ENCODE measurements around the gene ADGRB2. TPM values are rescaled to one million over a fixed set of nuclear protein-coding genes. Genes with fewer than 3 reads are reported as not detected.

ADGRB2 gene
- polyA plus RNA-seq, 4 donors, result 4.8 to 43.7 (median 11.6) TPM

DNA sequence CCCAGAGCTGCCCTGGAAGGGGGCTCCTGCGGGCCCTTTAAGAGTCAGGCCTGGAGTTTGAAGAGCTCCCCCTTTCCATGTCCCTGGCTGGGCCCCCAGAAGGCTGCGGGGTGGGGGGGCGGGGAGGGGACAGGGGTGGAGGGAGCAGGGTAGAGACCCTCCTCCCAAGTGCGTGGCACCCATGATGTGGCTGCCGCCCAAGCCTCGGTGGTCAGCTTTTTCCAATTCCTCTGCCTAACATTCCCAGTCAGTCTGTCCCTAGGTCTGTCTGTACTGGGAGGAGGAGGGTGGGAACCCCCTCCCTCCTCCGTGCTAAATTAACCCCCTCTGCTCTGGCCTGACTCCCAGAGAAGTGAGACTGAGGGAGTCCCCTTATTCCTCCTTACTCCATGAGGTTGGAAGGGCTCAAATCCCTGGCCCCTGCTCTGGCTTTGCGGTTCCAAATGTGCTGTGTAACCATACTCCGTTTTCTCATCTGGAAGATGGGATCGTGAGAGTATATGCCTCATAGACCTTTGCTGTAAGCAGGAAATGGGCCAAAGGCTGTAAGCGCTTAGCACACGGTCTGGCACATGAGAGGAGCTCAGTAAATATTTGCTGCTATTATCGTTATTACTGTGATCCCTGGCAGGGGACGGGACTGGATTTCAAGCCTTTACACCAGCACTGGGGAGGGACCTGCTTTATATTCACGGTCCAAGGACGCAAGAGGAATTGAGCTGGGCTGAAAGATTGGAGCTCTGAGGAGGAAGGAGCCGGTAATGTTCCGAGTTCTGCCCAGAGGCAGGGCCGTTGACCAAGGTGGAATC lies 59.7 kb downstream of the ADGRB2 start:
- Histone ChIP-seq H3K27ac (ENCODE audit: low read depth in 1 of 3, low read length in 2 of 3) (peak overlapping the region; percentile 25 to 93 (median 71)), H3K4me3 (ENCODE audit: low read depth in 1 of 3, low read length in 3 of 3) (peak overlapping the region in 2 of 3 donors; percentile 6 to 70), H3K27me3 (ENCODE audit: control insufficient read depth in 3 of 3, insufficient read depth in 3 of 3, low read length in 3 of 3) (peaks cover 0 to 14% (median 0%) of the 10 kb centered on the region in 3 donors), H3K36me3 (ENCODE audit: control insufficient read depth in 3 of 3, insufficient read depth in 2 of 3, low read depth in 1 of 3, low read length in 3 of 3) (peaks cover 0 to 20% (median 0%) of the 10 kb centered on the region in 3 donors), H3K4me1 (ENCODE audit: control insufficient read depth in 3 of 3, insufficient read depth in 2 of 3, low read depth in 1 of 3, low read length in 2 of 3) (peaks cover 0 to 52% (median 5%) of the 10 kb centered on the region in 3 donors), H3K9me3 (ENCODE audit: control insufficient read depth in 2 of 2, insufficient read depth in 1 of 2, low read depth in 1 of 2, low read length in 1 of 2) (no peaks in the 10 kb centered on the region)
- 3 to 8% (median 8%) methylated on average over 17 to 19 of the region's 19 CpGs for WGBS, 3 donors
- DNase-seq (peak; percentile 56 to 70), FAIRE-seq (no peak)

DNA sequence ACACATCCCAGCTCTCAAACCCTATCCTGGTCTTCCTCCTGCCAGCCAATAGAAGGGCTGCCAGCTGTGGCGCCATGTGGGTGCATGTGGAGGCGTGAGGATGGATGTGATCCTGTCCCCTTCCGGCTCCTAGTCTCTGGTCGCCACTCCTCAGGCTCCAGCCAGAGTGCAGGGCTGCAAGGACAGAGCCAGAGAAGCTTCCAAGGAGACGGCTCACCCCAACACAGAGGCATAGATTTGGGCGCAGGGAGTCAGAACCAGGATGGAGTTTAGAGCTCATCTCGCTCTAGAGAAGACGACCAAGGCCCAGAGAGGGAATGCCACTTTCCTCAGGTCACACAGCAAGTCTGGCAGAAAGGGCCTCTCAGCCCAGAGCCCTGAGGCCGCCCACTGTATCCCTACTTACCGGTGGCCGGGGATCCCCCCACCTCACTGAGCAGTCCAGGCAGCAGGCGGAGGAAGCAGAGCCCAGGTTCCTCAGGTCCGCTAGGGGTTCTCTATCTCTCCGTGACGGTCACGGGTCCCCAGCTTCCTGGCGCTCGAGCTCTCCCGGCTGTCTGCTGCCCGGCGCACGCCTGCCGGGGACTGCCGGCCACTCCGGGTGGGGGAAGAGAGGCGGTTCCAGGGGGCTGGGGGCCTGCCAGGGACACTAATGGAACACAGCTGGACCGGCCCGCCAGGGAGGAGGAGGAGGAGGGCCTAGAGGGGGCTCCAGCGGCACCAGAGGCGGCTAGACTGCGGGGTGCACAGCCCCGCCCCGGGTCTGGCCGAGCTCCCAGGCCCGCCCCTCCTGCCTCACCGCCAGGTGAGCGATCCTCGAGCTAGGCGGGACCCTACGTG lies 60.5 kb downstream of the ADGRB2 start, which contains the start of gene COL16A1:
Gene COL16A1 (minus strand): TSS at position 587 of the 840 bp plus-strand sequence. CDS start 1,824 bp downstream, outside the sequence.
- 19 to 28% (median 23%) methylated on average over 39 to 40 of the region's 40 CpGs for WGBS, 3 donors
- Histone ChIP-seq H3K4me1 (ENCODE audit: control insufficient read depth in 3 of 3, insufficient read depth in 2 of 3, low read depth in 1 of 3, low read length in 2 of 3) (peaks cover 0 to 52% (median 5%) of the 10 kb centered on the region in 3 donors), H3K36me3 (ENCODE audit: control insufficient read depth in 3 of 3, insufficient read depth in 2 of 3, low read depth in 1 of 3, low read length in 3 of 3) (peaks cover 0 to 24% (median 0%) of the 10 kb centered on the region in 3 donors), H3K4me3 (ENCODE audit: low read depth in 1 of 3, low read length in 3 of 3) (peak within 1 kb of the TSS in 2 of 3 donors; percentile 6 to 70), H3K27me3 (ENCODE audit: control insufficient read depth in 3 of 3, insufficient read depth in 3 of 3, low read length in 3 of 3) (peaks cover 0 to 11% (median 0%) of the 10 kb centered on the region in 3 donors), H3K27ac (ENCODE audit: low read depth in 1 of 3, low read length in 2 of 3) (peak within 1 kb of the TSS; percentile 25 to 93 (median 71)), H3K9me3 (ENCODE audit: control insufficient read depth in 2 of 2, insufficient read depth in 1 of 2, low read depth in 1 of 2, low read length in 1 of 2) (no peaks in the 10 kb centered on the region)
- no peak for FAIRE-seq
- DNase-seq, result peak; percentile 15 to 83

- peak overlapping the region in 1 of 3 donors; percentile 70 for H3K4me3 ChIP-seq (ENCODE audit: low read depth in 1 of 3, low read length in 3 of 3)
- peaks cover 0 to 31% (median 0%) of the 10 kb centered on the region in 3 donors for H3K36me3 ChIP-seq (ENCODE audit: control insufficient read depth in 3 of 3, insufficient read depth in 2 of 3, low read depth in 1 of 3, low read length in 3 of 3)
- 72 to 84% (median 79%) methylated on average over 8 of the region's 8 CpGs for WGBS, 3 donors
- H3K4me1 ChIP-seq (ENCODE audit: control insufficient read depth in 3 of 3, insufficient read depth in 2 of 3, low read depth in 1 of 3, low read length in 2 of 3), result peaks cover 0 to 52% (median 5%) of the 10 kb centered on the region in 3 donors
- H3K27me3 ChIP-seq (ENCODE audit: control insufficient read depth in 3 of 3, insufficient read depth in 3 of 3, low read length in 3 of 3), result peaks cover 0 to 5% (median 0%) of the 10 kb centered on the region in 3 donors
- no peak for DNase-seq
- no peaks in the 10 kb centered on the region for H3K9me3 ChIP-seq (ENCODE audit: control insufficient read depth in 2 of 2, insufficient read depth in 1 of 2, low read depth in 1 of 2, low read length in 1 of 2)
- no peak for FAIRE-seq
- peak overlapping the region in 2 of 3 donors; percentile 70 to 93 for H3K27ac ChIP-seq (ENCODE audit: low read depth in 1 of 3, low read length in 2 of 3)
These were observed 61.2 kb downstream of the ADGRB2 start for GRCh38 chr1:31702836-31703404.

DNA sequence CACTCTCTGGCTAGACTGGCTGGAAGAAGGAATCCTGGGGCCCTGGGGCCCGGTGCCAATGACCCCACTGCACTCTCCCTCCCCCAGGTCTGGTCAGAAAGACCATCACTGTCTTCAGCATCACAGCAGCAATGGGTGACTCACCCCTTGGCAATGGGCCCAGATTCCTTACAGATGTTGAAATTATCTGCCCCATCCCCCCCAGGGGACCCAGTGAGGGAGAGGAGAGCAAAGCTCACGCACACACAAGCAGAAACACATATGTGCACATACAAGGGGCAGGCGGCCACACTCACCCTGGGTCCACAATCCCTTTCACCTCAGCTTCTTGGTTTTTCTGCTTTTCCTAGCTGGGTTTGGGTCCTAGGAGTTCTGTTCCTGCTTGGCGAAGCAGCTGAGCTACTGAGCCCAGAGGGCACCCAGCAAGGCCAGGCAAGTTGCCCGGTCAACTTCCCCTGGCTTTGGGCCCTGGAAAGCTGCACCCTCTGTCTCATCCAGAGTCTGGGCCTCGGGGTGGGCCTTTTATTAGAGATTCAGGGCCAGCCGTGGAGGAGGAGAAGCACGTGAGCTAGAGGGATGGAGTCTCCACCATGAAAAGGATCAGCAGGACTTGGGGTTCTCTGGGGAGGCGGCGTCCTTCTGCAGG lies 62.9 kb downstream of the ADGRB2 start:
- Histone ChIP-seq H3K9me3 (ENCODE audit: control insufficient read depth in 2 of 2, insufficient read depth in 1 of 2, low read depth in 1 of 2, low read length in 1 of 2) (no peaks in the 10 kb centered on the region), H3K27me3 (ENCODE audit: control insufficient read depth in 3 of 3, insufficient read depth in 3 of 3, low read length in 3 of 3) (peaks cover 0 to 5% (median 0%) of the 10 kb centered on the region in 3 donors), H3K4me3 (ENCODE audit: low read depth in 1 of 3, low read length in 3 of 3) (peak overlapping the region in 1 of 3 donors; percentile 12), H3K27ac (ENCODE audit: low read depth in 1 of 3, low read length in 2 of 3) (peak overlapping the region in 2 of 3 donors; percentile 75 to 93), H3K36me3 (ENCODE audit: control insufficient read depth in 3 of 3, insufficient read depth in 2 of 3, low read depth in 1 of 3, low read length in 3 of 3) (peaks cover 0 to 48% (median 0%) of the 10 kb centered on the region in 3 donors), H3K4me1 (ENCODE audit: control insufficient read depth in 3 of 3, insufficient read depth in 2 of 3, low read depth in 1 of 3, low read length in 2 of 3) (peaks cover 0 to 52% (median 5%) of the 10 kb centered on the region in 3 donors)
- WGBS, 3 donors, result 41 to 47% (median 43%) methylated on average over 10 of the region's 10 CpGs
- DNase-seq (peak; percentile 43 to 97), FAIRE-seq (no peak)

DNA sequence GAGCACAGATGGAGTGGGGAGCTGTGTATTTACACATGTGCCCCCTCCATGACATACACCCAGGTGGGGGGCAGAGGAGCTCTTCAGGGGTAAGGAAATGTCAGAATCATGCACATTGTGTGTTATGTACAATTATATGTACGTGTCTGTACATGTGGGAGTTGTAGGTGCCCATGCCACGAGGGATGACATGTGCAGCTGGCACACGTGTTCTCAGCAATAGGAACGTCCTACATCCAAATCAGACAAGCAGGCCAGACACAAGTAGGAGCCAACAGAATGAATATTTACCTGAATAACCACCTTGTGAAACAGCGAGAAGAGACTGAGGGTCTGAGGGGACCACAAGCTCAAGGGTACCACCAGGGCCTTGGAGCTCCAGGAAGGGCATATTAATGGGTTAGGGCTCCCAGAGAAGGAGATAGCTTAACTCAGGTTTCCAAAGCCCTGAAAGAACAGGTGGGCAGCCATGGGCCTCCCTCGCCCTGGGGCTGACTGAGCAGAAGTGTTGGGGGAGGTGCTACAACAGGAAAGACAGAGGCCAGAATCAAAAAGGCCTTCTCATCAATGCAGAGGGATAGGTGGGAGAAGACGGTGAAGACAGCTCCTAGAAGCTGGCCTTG lies 63.6 kb downstream of the ADGRB2 start:
- peaks cover 0 to 5% (median 0%) of the 10 kb centered on the region in 3 donors for H3K27me3 ChIP-seq (ENCODE audit: control insufficient read depth in 3 of 3, insufficient read depth in 3 of 3, low read length in 3 of 3)
- no peak for FAIRE-seq
- H3K4me3 ChIP-seq (ENCODE audit: low read depth in 1 of 3, low read length in 3 of 3), result no peak overlapping the region
- H3K36me3 ChIP-seq (ENCODE audit: control insufficient read depth in 3 of 3, insufficient read depth in 2 of 3, low read depth in 1 of 3, low read length in 3 of 3), result peaks cover 0 to 55% (median 0%) of the 10 kb centered on the region in 3 donors
- peaks cover 0 to 51% (median 5%) of the 10 kb centered on the region in 3 donors for H3K4me1 ChIP-seq (ENCODE audit: control insufficient read depth in 3 of 3, insufficient read depth in 2 of 3, low read depth in 1 of 3, low read length in 2 of 3)
- 69 to 81% (median 72%) methylated on average over 7 of the region's 7 CpGs for WGBS, 3 donors
- H3K9me3 ChIP-seq (ENCODE audit: control insufficient read depth in 2 of 2, insufficient read depth in 1 of 2, low read depth in 1 of 2, low read length in 1 of 2), result no peaks in the 10 kb centered on the region
- peak overlapping the region in 2 of 3 donors; percentile 17 to 93 for H3K27ac ChIP-seq (ENCODE audit: low read depth in 1 of 3, low read length in 2 of 3)
- DNase-seq, result no peak

DNA sequence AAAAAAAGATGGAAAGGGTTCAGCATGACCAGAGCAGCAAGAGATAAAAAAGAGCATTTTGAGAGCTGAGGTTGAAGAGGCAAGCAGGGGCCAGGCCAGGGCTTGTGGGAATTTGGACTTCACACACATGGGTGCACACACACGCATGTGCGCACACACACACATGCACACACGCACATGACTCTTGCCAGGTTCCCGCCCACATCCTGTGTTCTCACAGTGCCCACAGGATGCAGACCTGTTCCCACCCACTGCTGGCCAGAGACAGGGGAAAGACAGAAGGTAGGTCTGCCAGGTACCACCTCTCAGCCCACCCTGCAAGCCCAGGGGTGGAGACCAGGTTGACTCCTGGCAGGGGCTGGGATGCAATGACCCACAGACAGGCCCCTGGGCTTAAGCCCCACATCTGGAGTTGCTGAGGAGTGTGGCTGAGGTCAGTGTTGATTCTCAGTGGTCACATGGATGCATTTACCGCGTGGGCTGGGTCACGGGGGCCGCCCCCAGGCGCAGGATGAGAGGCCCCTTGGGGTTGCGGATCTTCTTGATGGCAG lies 64.7 kb downstream of the ADGRB2 start:
- Histone ChIP-seq H3K4me1 (ENCODE audit: control insufficient read depth in 3 of 3, insufficient read depth in 2 of 3, low read depth in 1 of 3, low read length in 2 of 3) (peaks cover 0 to 39% (median 0%) of the 10 kb centered on the region in 3 donors), H3K27ac (ENCODE audit: low read depth in 1 of 3, low read length in 2 of 3) (no peak overlapping the region), H3K36me3 (ENCODE audit: control insufficient read depth in 3 of 3, insufficient read depth in 2 of 3, low read depth in 1 of 3, low read length in 3 of 3) (peaks cover 0 to 66% (median 0%) of the 10 kb centered on the region in 3 donors), H3K4me3 (ENCODE audit: low read depth in 1 of 3, low read length in 3 of 3) (no peak overlapping the region), H3K9me3 (ENCODE audit: control insufficient read depth in 2 of 2, insufficient read depth in 1 of 2, low read depth in 1 of 2, low read length in 1 of 2) (no peaks in the 10 kb centered on the region), H3K27me3 (ENCODE audit: control insufficient read depth in 3 of 3, insufficient read depth in 3 of 3, low read length in 3 of 3) (peaks cover 0 to 5% (median 0%) of the 10 kb centered on the region in 3 donors)
- FAIRE-seq (no peak), DNase-seq (peak in 1 of 2 donors; percentile 21)
- 74 to 90% (median 81%) methylated on average over 10 of the region's 10 CpGs for WGBS, 3 donors

DNA sequence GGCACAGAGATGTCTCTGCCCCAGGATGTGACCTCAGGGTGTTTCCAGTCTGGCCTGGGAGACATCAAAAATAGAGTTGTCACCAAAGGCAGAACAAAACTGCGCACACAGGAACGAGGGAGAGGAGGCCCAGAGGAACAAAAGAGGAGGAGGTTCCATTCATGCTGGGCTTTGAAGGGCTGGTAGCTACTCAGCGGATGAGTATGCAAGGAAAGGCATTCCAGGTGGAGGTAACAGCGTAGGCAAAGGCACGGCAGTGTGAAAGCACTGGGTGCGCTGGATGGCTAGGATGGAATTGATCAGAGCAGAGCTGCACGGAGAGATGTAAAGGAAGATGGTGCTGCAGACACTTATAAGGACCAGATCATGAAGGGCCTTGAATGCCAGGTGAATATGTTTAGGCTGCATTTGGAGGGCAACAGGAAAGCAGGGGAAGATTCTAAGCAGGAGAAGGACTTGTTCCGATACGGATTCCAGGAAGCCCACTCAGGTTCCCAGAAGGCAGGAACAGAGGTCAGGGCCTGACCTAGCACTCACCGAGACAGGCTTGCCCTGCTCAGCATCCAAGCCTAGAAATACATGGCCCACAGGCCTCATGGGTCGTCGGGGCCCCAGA lies 66.7 kb downstream of the ADGRB2 start:
- H3K27me3 ChIP-seq (ENCODE audit: control insufficient read depth in 3 of 3, insufficient read depth in 3 of 3, low read length in 3 of 3), result no peaks in the 10 kb centered on the region
- no peak for FAIRE-seq
- H3K36me3 ChIP-seq (ENCODE audit: control insufficient read depth in 3 of 3, insufficient read depth in 2 of 3, low read depth in 1 of 3, low read length in 3 of 3), result peaks cover 0 to 85% (median 0%) of the 10 kb centered on the region in 3 donors
- H3K4me3 ChIP-seq (ENCODE audit: low read depth in 1 of 3, low read length in 3 of 3), result no peak overlapping the region
- WGBS, 3 donors, result 86 to 96% (median 90%) methylated on average over 12 of the region's 12 CpGs
- no peak for DNase-seq
- peaks cover 0 to 24% (median 0%) of the 10 kb centered on the region in 3 donors for H3K4me1 ChIP-seq (ENCODE audit: control insufficient read depth in 3 of 3, insufficient read depth in 2 of 3, low read depth in 1 of 3, low read length in 2 of 3)
- H3K27ac ChIP-seq (ENCODE audit: low read depth in 1 of 3, low read length in 2 of 3), result no peak overlapping the region
- H3K9me3 ChIP-seq (ENCODE audit: control insufficient read depth in 2 of 2, insufficient read depth in 1 of 2, low read depth in 1 of 2, low read length in 1 of 2), result no peaks in the 10 kb centered on the region

All from small intestine (tissue), 7 donors.